Measurements from ENCODE around the gene KIF18B.

DNA sequence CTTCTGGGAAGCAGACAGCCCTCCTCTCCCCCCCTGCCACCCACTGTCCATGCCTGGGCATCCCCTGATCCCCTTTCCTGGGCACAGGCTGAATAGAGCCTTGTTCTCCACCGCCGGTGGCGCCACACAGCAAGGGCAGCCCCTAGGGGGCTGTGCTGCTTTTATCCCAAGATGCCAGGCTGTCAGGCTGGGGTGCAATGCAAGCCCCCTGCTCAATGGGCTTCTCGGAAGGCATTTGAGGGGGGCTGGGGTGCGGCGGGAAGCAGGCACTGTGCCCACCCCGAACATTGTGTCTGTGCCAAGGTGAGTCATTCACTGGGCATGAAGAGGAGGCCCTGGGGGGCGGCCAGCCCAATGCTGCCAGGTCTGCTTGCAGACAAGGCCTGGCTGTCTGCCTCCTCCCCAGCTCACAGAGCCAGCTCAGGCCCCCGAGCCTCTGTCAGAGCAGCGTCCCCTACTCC, 30.8 kb downstream of the KIF18B start:
- TF ChIP-seq, protein P1, sequence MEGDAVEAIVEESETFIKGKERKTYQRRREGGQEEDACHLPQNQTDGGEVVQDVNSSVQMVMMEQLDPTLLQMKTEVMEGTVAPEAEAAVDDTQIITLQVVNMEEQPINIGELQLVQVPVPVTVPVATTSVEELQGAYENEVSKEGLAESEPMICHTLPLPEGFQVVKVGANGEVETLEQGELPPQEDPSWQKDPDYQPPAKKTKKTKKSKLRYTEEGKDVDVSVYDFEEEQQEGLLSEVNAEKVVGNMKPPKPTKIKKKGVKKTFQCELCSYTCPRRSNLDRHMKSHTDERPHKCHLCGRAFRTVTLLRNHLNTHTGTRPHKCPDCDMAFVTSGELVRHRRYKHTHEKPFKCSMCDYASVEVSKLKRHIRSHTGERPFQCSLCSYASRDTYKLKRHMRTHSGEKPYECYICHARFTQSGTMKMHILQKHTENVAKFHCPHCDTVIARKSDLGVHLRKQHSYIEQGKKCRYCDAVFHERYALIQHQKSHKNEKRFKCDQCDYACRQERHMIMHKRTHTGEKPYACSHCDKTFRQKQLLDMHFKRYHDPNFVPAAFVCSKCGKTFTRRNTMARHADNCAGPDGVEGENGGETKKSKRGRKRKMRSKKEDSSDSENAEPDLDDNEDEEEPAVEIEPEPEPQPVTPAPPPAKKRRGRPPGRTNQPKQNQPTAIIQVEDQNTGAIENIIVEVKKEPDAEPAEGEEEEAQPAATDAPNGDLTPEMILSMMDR (IDR thresholded peaks at IDR 0.05) = no peak
- TF ChIP-seq EZH2 (IDR thresholded peaks at IDR 0.05; ENCODE audit: borderline replicate concordance, insufficient read depth, low read depth, low read length, poor library complexity, severe bottlenecking) = no peak
